GM19467 (cell line): ENCODE data around the gene ANKRD53.

ENCODE experiments used
- ATAC-seq: cut with Tn5 transposase; IDR thresholded peaks from one replicate; pipeline ENCODE4 v1.9.1; 2021; ENCODE audit warnings: mild to moderate bottlenecking, moderate library complexity; ENCODE audit not compliant: unreplicated experiment

The ANKRD53 gene

DNA sequence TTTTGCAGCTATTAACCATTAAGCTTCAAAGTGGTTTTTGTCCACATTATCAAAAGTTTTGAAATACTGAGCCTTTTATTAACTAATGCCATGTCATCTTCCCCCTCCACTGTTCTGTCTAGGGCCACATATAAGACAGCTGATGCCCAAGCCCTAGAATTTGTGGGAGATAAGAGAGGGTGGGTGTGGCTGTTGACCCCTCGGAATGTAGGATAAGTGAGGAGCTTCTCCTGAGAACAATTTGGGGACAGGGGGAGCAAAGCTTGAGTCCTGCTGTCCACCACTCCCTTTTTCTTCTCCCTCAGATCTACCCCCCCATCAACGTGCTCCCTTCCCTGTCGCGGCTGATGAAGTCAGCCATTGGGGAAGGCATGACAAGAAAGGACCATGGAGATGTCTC, 14.3 kb upstream of the ANKRD53 start:
- ATAC-seq: no peak

DNA sequence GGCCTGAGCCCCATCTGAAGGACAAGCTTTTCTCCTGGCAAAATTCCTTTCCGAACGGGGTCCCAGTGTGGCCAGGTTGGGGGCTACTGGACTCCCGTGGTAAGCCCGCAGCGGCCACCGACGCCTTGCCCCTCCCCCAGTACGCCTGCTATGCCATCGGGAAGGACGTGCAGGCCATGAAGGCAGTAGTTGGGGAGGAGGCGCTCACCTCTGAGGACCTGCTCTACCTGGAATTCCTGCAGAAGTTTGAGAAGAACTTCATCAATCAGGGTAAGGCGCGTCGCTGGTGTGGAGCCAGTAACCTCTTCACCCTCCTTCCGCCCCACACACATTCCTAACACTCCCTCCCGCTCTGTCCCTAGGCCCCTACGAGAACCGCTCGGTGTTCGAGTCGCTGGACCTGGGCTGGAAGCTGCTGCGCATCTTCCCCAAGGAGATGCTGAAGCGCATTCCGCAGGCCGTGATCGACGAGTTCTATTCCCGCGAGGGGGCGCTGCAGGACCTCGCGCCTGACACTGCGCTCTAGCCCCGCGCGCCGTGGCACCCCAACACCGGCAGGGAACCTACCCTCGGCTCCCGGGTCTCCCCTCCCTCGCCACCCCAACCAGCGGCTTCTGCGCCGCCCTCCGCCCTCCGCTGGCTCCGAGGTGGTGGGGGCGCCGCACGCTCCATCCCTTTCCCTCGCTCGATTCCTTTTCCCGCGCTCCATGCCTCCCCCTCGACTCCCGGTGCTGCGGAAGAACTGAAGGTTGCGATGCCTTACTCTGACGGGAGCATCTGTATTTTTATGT, 13.6 kb upstream of the ANKRD53 start:
- ATAC-seq: peak; percentile 84

DNA sequence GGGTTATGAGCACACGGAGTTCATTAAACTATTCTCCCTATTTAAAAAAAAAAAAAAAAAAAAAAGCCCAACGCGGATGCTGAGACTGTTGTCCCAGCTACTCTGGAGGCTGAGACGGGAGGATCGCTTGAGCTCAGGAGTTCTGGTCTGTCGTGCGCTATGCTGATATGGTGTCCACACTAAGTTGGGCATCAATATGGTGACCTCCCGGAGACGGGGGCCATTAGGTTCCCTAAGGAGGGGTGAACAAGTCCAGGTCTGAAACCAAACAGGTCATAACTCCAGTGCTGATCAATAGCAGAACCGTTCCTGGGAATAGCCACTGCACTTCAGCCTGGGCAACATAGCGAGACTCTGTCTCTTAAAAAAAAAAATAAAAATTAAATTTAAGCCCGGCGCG, 12.9 kb upstream of the ANKRD53 start:
- no peak for ATAC-seq

- ATAC-seq: no peak
Observed at GRCh38 chr2:70966681-70967080, 11.7 kb upstream of the ANKRD53 start.

DNA sequence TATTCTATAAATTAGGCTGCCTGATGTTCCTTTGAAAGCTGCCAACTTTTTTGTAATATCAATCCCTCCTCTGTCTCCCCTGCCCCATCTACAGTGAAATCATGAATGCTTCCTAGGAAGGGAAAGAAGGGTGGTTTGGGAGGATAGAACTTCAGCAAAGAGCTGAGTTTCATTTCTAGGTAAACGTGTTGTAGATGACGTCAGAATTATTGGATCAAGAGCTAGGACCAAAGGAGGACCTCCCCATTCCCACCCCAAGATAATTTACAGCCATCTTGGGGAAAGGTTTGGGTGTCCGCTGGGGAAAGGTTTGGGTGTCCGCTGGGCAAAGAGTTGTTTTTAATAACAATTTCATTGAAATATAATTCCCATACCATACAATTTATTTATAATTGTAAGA, 11.2 kb upstream of the ANKRD53 start:
- ATAC-seq: no peak

GRCh38 chr2:70974592-70974991, 3.8 kb upstream of the ANKRD53 start:
- no peak for ATAC-seq

GRCh38 chr2:70975237-70975636, 3.2 kb upstream of the ANKRD53 start:
- ATAC-seq: no peak

DNA sequence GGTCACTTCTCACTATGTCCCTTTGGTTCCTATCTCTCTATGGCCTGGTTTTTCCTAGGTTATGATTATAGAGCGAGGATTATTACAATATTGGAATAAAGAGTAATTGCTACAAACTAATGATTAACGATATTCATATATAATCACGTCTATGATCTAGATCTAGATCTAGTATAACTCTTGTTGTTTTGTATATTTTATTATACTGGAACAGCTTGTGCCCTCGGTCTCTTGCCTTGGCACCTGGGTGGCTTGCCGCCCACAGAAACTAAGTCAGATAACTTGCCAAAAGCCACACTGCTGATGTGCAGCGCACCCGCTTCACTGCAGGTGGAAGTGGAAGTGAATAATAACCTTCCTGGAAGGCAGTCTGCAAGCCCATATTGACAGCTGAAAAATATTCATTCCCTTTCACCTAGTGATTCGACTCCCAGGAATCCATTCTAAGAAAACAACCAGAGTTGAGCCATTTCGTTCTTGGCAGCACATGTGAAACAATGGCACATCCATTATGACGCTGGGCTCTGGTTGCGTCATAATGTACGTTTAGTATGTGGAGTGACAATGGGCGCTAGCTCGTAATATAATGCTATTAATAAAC, 725 bp upstream of the ANKRD53 start:
- ATAC-seq: no peak

DNA sequence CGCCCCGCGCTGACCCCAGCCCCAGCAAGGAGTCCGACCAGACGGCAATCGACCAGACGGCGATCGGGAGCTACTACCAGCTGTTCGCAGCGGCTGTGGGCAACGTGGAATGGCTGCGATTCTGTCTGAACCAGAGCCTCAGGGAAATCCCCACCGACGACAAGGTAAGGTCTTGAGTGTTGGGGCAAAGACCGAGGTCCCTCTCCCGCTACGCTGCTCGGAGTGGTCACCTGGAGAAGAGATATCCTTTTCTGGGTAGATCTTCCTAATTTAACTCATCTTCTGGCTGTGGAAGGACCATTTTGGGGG, 704 bp downstream of the ANKRD53 start:
- no peak for ATAC-seq

DNA sequence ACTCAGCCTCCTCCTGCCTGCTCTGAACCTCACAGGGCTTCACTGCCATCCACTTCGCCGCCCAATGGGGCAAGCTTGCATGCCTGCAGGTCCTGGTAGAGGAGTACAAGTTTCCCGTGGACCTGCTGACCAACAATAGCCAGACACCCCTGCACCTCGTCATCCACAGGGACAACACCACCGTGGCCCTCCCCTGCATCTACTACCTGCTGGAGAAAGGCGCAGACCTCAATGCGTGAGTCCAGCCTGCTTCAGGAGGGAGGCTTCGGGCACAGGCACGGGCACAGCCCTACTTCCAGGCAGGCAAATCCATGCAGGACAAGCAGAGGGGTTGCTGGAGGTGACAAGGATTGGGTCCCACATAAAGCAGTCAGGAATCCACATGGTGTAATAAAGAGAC, 1.2 kb downstream of the ANKRD53 start:
- no peak for ATAC-seq

GRCh38 chr2:70981421-70981820, 3.0 kb downstream of the ANKRD53 start:
- ATAC-seq: no peak

DNA sequence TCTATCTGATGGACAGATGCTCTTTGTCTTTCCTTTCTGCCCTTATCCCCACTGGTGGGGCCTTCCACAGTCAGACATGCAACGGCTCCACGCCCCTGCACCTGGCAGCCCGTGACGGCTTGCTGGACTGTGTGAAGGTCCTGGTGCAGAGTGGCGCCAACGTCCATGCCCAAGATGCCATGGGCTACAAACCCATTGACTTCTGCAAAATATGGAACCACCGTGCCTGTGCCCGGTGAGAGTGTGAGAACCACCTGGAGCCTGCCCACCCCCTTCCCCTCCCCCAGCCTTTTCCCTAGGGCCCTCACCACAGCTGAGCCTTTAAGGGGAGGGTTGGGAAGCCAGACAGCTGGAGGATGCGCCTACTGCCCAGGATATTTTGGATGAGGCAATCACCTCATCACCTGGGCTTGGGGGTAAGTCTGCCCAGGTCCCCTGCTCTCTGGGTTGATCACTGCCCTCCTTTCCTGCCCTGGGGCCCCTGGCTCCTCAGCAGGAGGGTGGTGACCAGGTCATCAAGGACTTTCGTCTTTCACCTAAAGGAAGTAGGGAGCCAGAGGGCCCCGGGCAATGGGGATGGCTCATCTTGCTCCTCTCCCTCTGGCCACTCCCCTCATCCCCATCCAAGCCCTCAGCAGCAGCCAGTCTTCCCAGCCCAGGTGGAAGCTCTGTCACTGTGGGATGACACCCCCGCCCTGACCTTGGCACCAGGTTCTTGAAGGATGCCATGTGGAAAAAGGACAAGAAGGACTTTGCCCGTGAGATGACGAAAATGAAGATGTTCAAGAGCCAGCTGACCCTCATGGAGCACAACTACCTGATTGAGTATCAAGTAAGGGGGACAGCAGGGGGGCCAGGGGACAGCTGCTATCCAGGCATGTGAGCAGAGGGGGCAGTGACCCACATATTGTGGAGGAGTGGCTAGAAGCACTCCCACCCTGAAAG, 3.7 kb downstream of the ANKRD53 start:
- no peak for ATAC-seq

DNA sequence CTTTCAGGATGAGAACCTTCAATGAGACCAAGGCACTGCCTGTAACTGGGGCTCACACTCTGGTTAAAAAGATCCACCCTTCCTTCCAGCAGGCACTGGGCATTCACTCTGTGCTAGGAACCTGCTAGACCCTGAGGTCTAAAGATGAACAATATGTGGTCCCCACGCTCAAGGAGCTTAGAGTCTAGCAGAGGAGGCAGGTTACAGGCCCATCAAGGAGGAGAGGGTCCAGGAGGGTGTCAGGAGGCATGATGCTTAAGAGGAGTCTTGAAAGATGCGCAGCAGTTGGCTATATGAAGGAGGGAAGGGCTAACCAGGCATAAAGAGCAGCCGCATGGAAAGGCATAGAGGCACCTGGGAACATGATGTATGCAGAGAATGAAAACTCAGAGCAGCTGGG, 4.5 kb downstream of the ANKRD53 start:
- no peak for ATAC-seq

- no peak for ATAC-seq
Observed at GRCh38 chr2:70983506-70984227, 5.2 kb downstream of the ANKRD53 start.

- ATAC-seq: no peak
Observed at GRCh38 chr2:70984228-70984575, 5.8 kb downstream of the ANKRD53 start.

- peak; percentile 82 for ATAC-seq
Observed at GRCh38 chr2:70984576-70985282, 6.3 kb downstream of the ANKRD53 start.

DNA sequence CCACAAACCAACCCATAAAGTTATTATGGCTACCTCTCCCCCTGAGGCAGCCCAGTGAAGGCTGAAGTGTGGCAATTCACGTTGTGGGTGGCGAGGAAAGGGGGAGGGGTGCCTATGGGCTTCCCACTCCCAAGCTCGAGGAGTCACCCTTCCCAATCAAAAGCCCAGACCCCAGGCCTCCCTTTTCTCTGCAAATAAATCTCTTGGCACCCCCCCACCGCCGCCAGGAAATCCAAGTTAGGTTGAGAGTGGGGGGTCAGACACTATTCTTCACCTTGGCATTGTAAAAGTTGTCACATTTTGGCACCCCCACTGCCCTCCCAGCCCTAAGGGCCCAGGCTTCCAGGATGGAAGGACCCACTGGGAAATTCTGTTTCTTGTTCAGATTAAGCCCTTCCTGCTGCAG, 6.9 kb downstream of the ANKRD53 start:
- ATAC-seq: no peak

DNA sequence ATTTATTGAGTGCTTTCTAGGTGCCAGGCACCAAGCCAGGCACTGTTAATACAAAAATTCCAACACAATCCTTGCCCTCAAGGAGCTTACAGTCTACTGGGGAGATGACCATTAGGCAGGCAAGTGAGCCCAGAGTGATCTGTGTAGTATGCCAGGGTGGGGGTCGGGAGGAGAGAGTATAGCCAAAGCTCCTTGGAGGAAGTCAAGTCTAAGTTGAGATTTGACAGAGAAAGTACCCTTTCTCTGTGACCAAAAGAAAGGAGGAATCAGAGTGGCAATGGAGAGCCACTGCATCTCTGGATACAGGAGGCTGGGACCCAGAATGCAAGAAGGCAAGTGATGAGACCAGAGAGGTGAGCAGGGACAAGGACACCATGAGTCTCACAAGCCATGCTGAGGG, 7.5 kb downstream of the ANKRD53 start:
- ATAC-seq: no peak

DNA sequence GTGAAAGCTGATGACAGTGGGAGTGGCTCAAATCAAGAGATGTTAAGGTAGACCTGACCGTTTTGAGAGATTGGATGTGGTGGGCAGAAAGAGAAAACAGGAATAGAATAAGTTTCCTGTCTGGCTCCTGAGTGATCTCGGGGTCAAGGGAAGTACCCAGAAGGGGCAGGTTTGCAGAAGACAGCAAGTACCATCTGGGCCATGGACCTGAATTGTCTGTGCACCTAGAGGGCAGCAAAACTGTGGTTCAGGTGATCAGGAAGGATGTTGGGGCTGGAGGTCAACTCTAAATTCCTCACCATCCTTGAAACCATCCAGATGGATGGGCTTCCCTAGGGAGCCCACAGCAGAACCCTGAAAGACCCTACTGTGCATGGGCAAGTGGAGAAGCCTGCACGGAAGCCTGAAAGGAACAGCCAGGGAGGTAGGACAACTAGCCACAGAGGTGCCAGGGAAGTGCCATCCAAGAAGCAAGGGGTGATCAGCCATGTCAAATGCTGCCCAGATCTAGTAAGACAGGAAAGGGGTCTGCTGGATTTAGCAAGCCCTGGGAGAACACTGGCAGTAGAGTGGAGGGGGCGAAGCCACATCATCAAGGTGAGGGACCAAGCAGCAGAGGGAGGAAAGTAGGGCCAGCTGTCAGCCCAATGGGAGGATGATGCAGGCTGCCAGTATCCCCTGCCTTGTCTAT, 8.2 kb downstream of the ANKRD53 start:
- no peak for ATAC-seq

DNA sequence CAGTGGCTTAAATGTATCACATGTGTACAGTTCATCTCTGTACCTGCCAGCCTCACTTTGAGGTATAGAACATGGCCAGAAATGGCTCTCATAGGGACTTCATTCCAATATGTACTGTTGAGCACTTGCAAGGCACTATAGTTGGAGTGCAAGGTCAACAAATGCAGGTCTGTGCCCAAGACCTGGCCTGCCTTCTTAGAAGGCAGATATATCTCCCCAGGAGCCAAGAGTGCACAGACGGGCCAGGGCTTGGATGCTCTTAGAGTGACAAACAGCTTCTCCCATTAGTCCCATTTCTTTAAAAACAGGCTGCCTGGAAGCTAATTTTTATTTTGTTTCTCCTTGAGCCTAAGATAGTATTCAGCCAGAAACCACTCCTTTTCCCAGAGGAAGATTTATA, 9.0 kb downstream of the ANKRD53 start:
- ATAC-seq: no peak
